Measurements from ENCODE around the gene DDX49. TPM values are rescaled to one million over a fixed set of nuclear protein-coding genes. Genes with fewer than 3 reads are reported as not detected.

Gene DDX49
- total and polyA plus RNA-seq, 2 donors (not counting 1 experiment from before 2014, with no cell fraction given): 38.9 to 47.5 TPM

- Histone ChIP-seq H3K9me3 (ENCODE audit: control extremely low read depth in 1 of 3, control insufficient read depth in 2 of 3, insufficient read depth in 1 of 3, low read length in 2 of 3) (no peaks in the 10 kb centered on the region), H3K4me1 (ENCODE audit: control insufficient read depth in 2 of 2, insufficient read depth in 2 of 2, low read length in 2 of 2) (peaks cover 6 to 34% of the 10 kb centered on the region in 2 donors), H3K27me3 (replicated peaks in 1 of 4; ENCODE audit: control extremely low read depth in 1 of 4, control insufficient read depth in 3 of 4, insufficient read depth in 4 of 4, low read length in 3 of 4) (peaks cover 0 to 3% (median 0%) of the 10 kb centered on the region in 4 experiments), H3K9ac (ENCODE audit: low read length) (no peak overlapping the region), H3K79me2 (ENCODE audit: control insufficient read depth, insufficient read depth, low read length) (no peaks in the 10 kb centered on the region), H4K20me1 (ENCODE audit: control insufficient read depth, insufficient read depth, low read length, poor library complexity, severe bottlenecking) (no peaks in the 10 kb centered on the region), H3K4me3 (ENCODE audit: control extremely low read depth in 1 of 5, extremely low read depth in 1 of 5, insufficient read depth in 1 of 5, low read depth in 2 of 5, low read length in 4 of 5) (no peak overlapping the region), H3K36me3 (replicated peaks in 1 of 2; ENCODE audit: control extremely low read depth in 1 of 2, control insufficient read depth in 1 of 2, extremely low read depth in 1 of 2, insufficient read depth in 2 of 2, low read length in 1 of 2) (no peaks in the 10 kb centered on the region), H2AFZ (ENCODE audit: insufficient read depth, low read depth, low read length, poor library complexity, severe bottlenecking) (no peak overlapping the region), H3K27ac (ENCODE audit: low read length in 2 of 2) (no peak overlapping the region), H3K4me2 (replicated peaks; ENCODE audit: low read depth, low read length, poor library complexity, severe bottlenecking) (no peak overlapping the region)
- POLR2A ChIA-PET: no interaction called here
- DNase-seq (no peak), ATAC-seq (ENCODE audit: low read depth) (no peak)
- Mint-ChIP-seq H3K4me1 (peaks cover 19% of the 10 kb centered on the region), H3K4me3 (peak overlapping the region; percentile 19), H3K27ac (peak overlapping the region; percentile 26), H3K27me3 (peaks cover 8% of the 10 kb centered on the region), H3K9me3 (ENCODE audit: insufficient read depth) (no peaks in the 10 kb centered on the region)
- no peak for TF ChIP-seq CTCF (IDR thresholded peaks at IDR 0.05)
- no peak for TF ChIP-seq EZH2 (IDR thresholded peaks at IDR 0.05; ENCODE audit: borderline replicate concordance, insufficient read depth, low read depth, low read length, poor library complexity, severe bottlenecking)
- CTCF ChIA-PET: interaction anchor here (0.8 kb wide), 1 partner anchor 72 kb away, joined by 3 read pairs; no protein-coding TSS in a partner anchor
- intact Hi-C loops (cut with micrococcal nuclease): no loop called here
- 83% methylated on average over 15 of the region's 15 CpGs for WGBS (ENCODE audit: insufficient coverage)
Measured at GRCh38 chr19:18948075-18948975, 28.8 kb downstream of the DDX49 start.

- Mint-ChIP-seq H3K4me1 (peaks cover 19% of the 10 kb centered on the region), H3K27me3 (peaks cover 8% of the 10 kb centered on the region), H3K4me3 (no peak overlapping the region), H3K27ac (no peak overlapping the region), H3K9me3 (ENCODE audit: insufficient read depth) (no peaks in the 10 kb centered on the region)
- TF ChIP-seq CTCF (IDR thresholded peaks at IDR 0.05) (no peak), EZH2 (IDR thresholded peaks at IDR 0.05; ENCODE audit: borderline replicate concordance, insufficient read depth, low read depth, low read length, poor library complexity, severe bottlenecking) (no peak)
- Histone ChIP-seq H3K27me3 (replicated peaks in 1 of 4; ENCODE audit: control extremely low read depth in 1 of 4, control insufficient read depth in 3 of 4, insufficient read depth in 4 of 4, low read length in 3 of 4) (peaks cover 0 to 3% (median 0%) of the 10 kb centered on the region in 4 experiments), H2AFZ (ENCODE audit: insufficient read depth, low read depth, low read length, poor library complexity, severe bottlenecking) (no peak overlapping the region), H3K4me3 (ENCODE audit: control extremely low read depth in 1 of 5, extremely low read depth in 1 of 5, insufficient read depth in 1 of 5, low read depth in 2 of 5, low read length in 4 of 5) (no peak overlapping the region), H3K79me2 (ENCODE audit: control insufficient read depth, insufficient read depth, low read length) (no peaks in the 10 kb centered on the region), H3K9ac (ENCODE audit: low read length) (no peak overlapping the region), H3K9me3 (ENCODE audit: control extremely low read depth in 1 of 3, control insufficient read depth in 2 of 3, insufficient read depth in 1 of 3, low read length in 2 of 3) (no peaks in the 10 kb centered on the region), H3K4me2 (replicated peaks; ENCODE audit: low read depth, low read length, poor library complexity, severe bottlenecking) (no peak overlapping the region), H3K36me3 (replicated peaks in 1 of 2; ENCODE audit: control extremely low read depth in 1 of 2, control insufficient read depth in 1 of 2, extremely low read depth in 1 of 2, insufficient read depth in 2 of 2, low read length in 1 of 2) (no peaks in the 10 kb centered on the region), H3K4me1 (ENCODE audit: control insufficient read depth in 2 of 2, insufficient read depth in 2 of 2, low read length in 2 of 2) (peaks cover 6 to 34% of the 10 kb centered on the region in 2 donors), H4K20me1 (ENCODE audit: control insufficient read depth, insufficient read depth, low read length, poor library complexity, severe bottlenecking) (no peaks in the 10 kb centered on the region), H3K27ac (ENCODE audit: low read length in 2 of 2) (no peak overlapping the region)
- ChIA-PET POLR2A (no interaction called here), CTCF (interaction anchor here (0.7 kb wide), 1 partner anchor 12 kb away, joined by 3 read pairs; no protein-coding TSS in a partner anchor)
- 91% methylated on average over 4 of the region's 5 CpGs for WGBS (ENCODE audit: insufficient coverage)
- intact Hi-C loops (cut with micrococcal nuclease): no loop called here
- DNase-seq (no peak), ATAC-seq (ENCODE audit: low read depth) (no peak)
Measured at GRCh38 chr19:18948976-18949356, 29.5 kb downstream of the DDX49 start.
